H1 (cell line): ENCODE data around the gene ETV4. TPM values are rescaled to one million over a fixed set of nuclear protein-coding genes. Genes with fewer than 3 reads are reported as not detected.

Experiments
- CTCF ChIA-PET: fragments of 300-600 bp; sonication (Branson Sonifier 250); formaldehyde crosslinking; loops from one replicate; lab custom pipeline; 2021; ENCODE audit not compliant: partially characterized antibody; lab: Charles Lee
- POLR2A ChIA-PET: fragments of 300-600 bp; sonication (Branson Sonifier 250); formaldehyde crosslinking; loops from one replicate; lab custom pipeline; 2021; ENCODE audit warnings: inconsistent platforms; ENCODE audit not compliant: partially characterized antibody; lab: Charles Lee
- DNase-seq, 2 experiments: peaks; one replicate each; pipeline versions ENCODE4 v3.0.0 to v3.0.0-alpha.2; 2010 to 2022; ENCODE audit warnings: low spot score in 2 of 2, low read depth in 1 of 2, mixed read lengths in 1 of 2
- FAIRE-seq: peaks from 2 replicates; lab custom pipeline; 2011; peaks lifted over from hg19 to GRCh38; lab: Jason Lieb, UNC
- H2AFZ ChIP-seq: 2 replicates; pipeline ENCODE4 v1.8.1; 2012; ENCODE audit warnings: low read length, inconsistent platforms
- H2AK5ac ChIP-seq: 2 replicates; pipeline ENCODE4 v1.6.1; 2013; ENCODE audit warnings: low read depth, low read length
- H2BK120ac ChIP-seq: replicated peaks from 2 replicates; pipeline ENCODE3; 2013; ENCODE audit warnings: low read depth, low read length, inconsistent platforms
- H2BK12ac ChIP-seq: 2 replicates; pipeline ENCODE4 v1.6.1; 2013; ENCODE audit warnings: low read depth, low read length
- H2BK15ac ChIP-seq: 2 replicates; pipeline ENCODE4 v1.6.1; 2013; ENCODE audit warnings: low read length
- H2BK20ac ChIP-seq: 2 replicates; pipeline ENCODE4 v1.6.1; 2013; ENCODE audit warnings: low read length
- H2BK5ac ChIP-seq: 2 replicates; pipeline ENCODE4 v1.6.1; 2013; ENCODE audit warnings: low read depth, low read length
- H3K14ac ChIP-seq: 2 replicates; pipeline ENCODE4 v1.6.1; 2013; ENCODE audit warnings: inconsistent platforms; ENCODE audit not compliant: insufficient read length
- H3K18ac ChIP-seq: 2 replicates; pipeline ENCODE4 v1.6.1; 2013; ENCODE audit warnings: low read length; ENCODE audit errors: extremely low read depth
- H3K23ac ChIP-seq: 2 replicates; pipeline ENCODE4 v1.6.1; 2013; ENCODE audit warnings: inconsistent platforms; ENCODE audit not compliant: insufficient read length
- H3K23me2 ChIP-seq: 2 replicates; pipeline ENCODE4 v1.6.1; 2013; ENCODE audit warnings: low read depth, low read length
- H3K27ac ChIP-seq: 2 replicates; pipeline ENCODE4 v1.6.1; 2011; ENCODE audit warnings: low read depth, low read length, inconsistent platforms
- H3K27me3 ChIP-seq, 4 experiments: replicated peaks in 1 of 4; 1 replicate in 1 of 4; 2 replicates in 3 of 4; pipeline versions ENCODE4 v1.6.1 to v1.8.1; 2011 to 2013; ENCODE audit warnings: low read length in 3 of 4, mild to moderate bottlenecking in 3 of 4, inconsistent platforms in 2 of 4, mixed read lengths in 2 of 4, moderate library complexity in 1 of 4; ENCODE audit not compliant: control insufficient read depth in 3 of 4, insufficient read depth in 3 of 4; ENCODE audit errors: extremely low read depth in 1 of 4
- H3K36me3 ChIP-seq, 4 experiments: 2 replicates each; pipeline versions ENCODE4 v1.6.1 to v1.8.1; 2011 to 2013; ENCODE audit warnings: mild to moderate bottlenecking in 4 of 4, low read length in 3 of 4, moderate library complexity in 2 of 4, control low read depth in 1 of 4, inconsistent platforms in 1 of 4; ENCODE audit not compliant: insufficient read depth in 4 of 4, control insufficient read depth in 2 of 4
- H3K4ac ChIP-seq: replicated peaks from 2 replicates; pipeline ENCODE3; 2013; ENCODE audit warnings: low read length, low read depth, mixed read lengths, inconsistent platforms; ENCODE audit not compliant: insufficient read length
- H3K4me1 ChIP-seq, 4 experiments: replicated peaks in 1 of 4; 1 replicate in 1 of 4; 2 replicates in 3 of 4; pipeline versions ENCODE4 v1.6.1 to v1.8.1; 2011 to 2013; ENCODE audit warnings: low read length in 3 of 4, inconsistent platforms in 2 of 4, mixed read lengths in 1 of 4; ENCODE audit not compliant: insufficient read depth in 4 of 4, control insufficient read depth in 3 of 4
- H3K4me2 ChIP-seq, 2 experiments: 2 replicates each; pipeline versions ENCODE4 v1.6.1 to v1.8.1; 2011 to 2013; ENCODE audit warnings: low read depth in 2 of 2, low read length in 2 of 2, control low read depth in 1 of 2, inconsistent platforms in 1 of 2, mild to moderate bottlenecking in 1 of 2; ENCODE audit not compliant: insufficient read depth in 1 of 2
- H3K4me3 ChIP-seq, 4 experiments: fragments of 200-600, 300-600 bp in 1 of 4; sonication (generic), shearing (Covaris generic), sonication (Bioruptor Twin) in 1 of 4; 2 replicates each; pipeline versions ENCODE4 v1.5.1 to v1.8.1; 2011 to 2016; ENCODE audit warnings: low read length in 4 of 4, low read depth in 3 of 4, control low read depth in 2 of 4, inconsistent platforms in 2 of 4, mild to moderate bottlenecking in 2 of 4, mixed read lengths in 1 of 4, moderate library complexity in 1 of 4; ENCODE audit not compliant: insufficient read depth in 2 of 4; ENCODE audit errors: extremely low read depth in 1 of 4
- H3K56ac ChIP-seq: replicated peaks from 2 replicates; pipeline ENCODE3; 2013; ENCODE audit warnings: low read depth, mild to moderate bottlenecking, mixed read lengths, low read length, inconsistent platforms; ENCODE audit not compliant: insufficient read length
- H3K79me1 ChIP-seq: 2 replicates; pipeline ENCODE4 v1.6.1; 2013; ENCODE audit warnings: low read depth, low read length, control low read depth
- H3K79me2 ChIP-seq, 2 experiments: 2 replicates each; pipeline versions ENCODE4 v1.6.1 to v1.8.1; 2012 to 2013; ENCODE audit warnings: low read length in 2 of 2, mild to moderate bottlenecking in 2 of 2, inconsistent platforms in 1 of 2; ENCODE audit not compliant: insufficient read depth in 2 of 2, control insufficient read depth in 1 of 2
- H3K9ac ChIP-seq, 4 experiments: replicated peaks in 1 of 4; 1 replicate in 1 of 4; 2 replicates in 3 of 4; pipeline versions ENCODE4 v1.6.1 to v1.8.1; 2011 to 2013; ENCODE audit warnings: low read depth in 3 of 4, low read length in 3 of 4, control low read depth in 2 of 4, mild to moderate bottlenecking in 2 of 4, moderate library complexity in 2 of 4, inconsistent platforms in 1 of 4; ENCODE audit errors: extremely low read depth in 1 of 4
- H3K9me3 ChIP-seq, 2 experiments: 2 replicates each; pipeline versions ENCODE4 v1.6.1 to v1.8.1; 2012 to 2013; ENCODE audit warnings: mild to moderate bottlenecking in 2 of 2, moderate library complexity in 2 of 2, control low read depth in 1 of 2, inconsistent platforms in 1 of 2, low read depth in 1 of 2, low read length in 1 of 2, mixed read lengths in 1 of 2; ENCODE audit not compliant: insufficient read depth in 2 of 2
- H4K20me1 ChIP-seq, 2 experiments: replicated peaks in 1 of 2; 2 replicates each; pipeline versions ENCODE3 to v1.8.1; 2011 to 2013; ENCODE audit warnings: inconsistent platforms in 2 of 2, low read length in 2 of 2, mild to moderate bottlenecking in 1 of 2; ENCODE audit not compliant: insufficient read depth in 2 of 2, control insufficient read depth in 1 of 2
- H4K5ac ChIP-seq: 2 replicates; pipeline ENCODE4 v1.6.1; 2013; ENCODE audit warnings: low read length, low read depth, mixed read lengths, inconsistent platforms; ENCODE audit not compliant: insufficient read length
- H4K8ac ChIP-seq: 2 replicates; pipeline ENCODE4 v1.8.0; 2013; ENCODE audit warnings: mild to moderate bottlenecking, moderate library complexity, low read length, inconsistent platforms; ENCODE audit not compliant: insufficient read depth; ENCODE audit errors: extremely low read depth
- H4K91ac ChIP-seq: replicated peaks from 2 replicates; pipeline ENCODE3; 2013; ENCODE audit warnings: low read length, mixed read lengths, inconsistent platforms; ENCODE audit not compliant: insufficient read length
- BACH1 ChIP-seq: IDR thresholded peaks from 2 replicates; pipeline ENCODE4 v1.6.1; 2012; ENCODE audit warnings: low read length, improper control_type of control experiment
- SP4 ChIP-seq: IDR thresholded peaks from 2 replicates; pipeline ENCODE4 v1.6.1; 2012; ENCODE audit warnings: low read length, inconsistent platforms
- WGBS, 2 experiments: shearing (Covaris generic) in 1 of 2; methylation state at CpG; one replicate each; pipeline versions ENCODE4 v1.1.6 to v1.1.7; 2013 to 2015; ENCODE audit warnings: low lambda C conversion rate in 2 of 2, mixed read lengths in 2 of 2, inconsistent platforms in 1 of 2, low coverage in 1 of 2, missing lambda C conversion rate in 1 of 2; ENCODE audit not compliant: insufficient replicate concordance in 2 of 2, insufficient coverage in 1 of 2, insufficient read length in 1 of 2; ENCODE audit errors: extremely low coverage in 1 of 2, missing lambda C conversion rate in 1 of 2; 5-methylcytosine and 5-hydroxymethylcytosine counted together
- polyA plus RNA-seq, 7 experiments: library from polyadenylated mRNA; depleted of rRNA in 3 of 7; stranded (reverse) in 5 of 7; unstranded in 2 of 7; fragments of >200 nt in 5 of 7; fragments of 200-250 nt in 2 of 7; gene quantifications; 1 replicate in 5 of 7; 2 replicates in 1 of 7; 4 replicates in 1 of 7; pipeline versions ENCODE4 v1.2.1 to v1.2.3, GENCODE V29; 2011 to 2013; ENCODE audit warnings: missing spikeins in 2 of 7, mixed read lengths in 2 of 7
- total RNA-seq: library from RNA; stranded (reverse); fragmentation: NEBNext Ultra II Directional; extraction: Animal tissue kit (Norgen Biotek cat#: 25700); gene quantifications from 2 replicates; pipeline ENCODE4 v1.2.1, GENCODE V29; 2021

The ETV4 gene
- total and polyA plus RNA-seq, 2 of the 8 experiments (the other 6 are each of a cell fraction or from before 2014, with no cell fraction given): 75.2 to 143 TPM

DNA sequence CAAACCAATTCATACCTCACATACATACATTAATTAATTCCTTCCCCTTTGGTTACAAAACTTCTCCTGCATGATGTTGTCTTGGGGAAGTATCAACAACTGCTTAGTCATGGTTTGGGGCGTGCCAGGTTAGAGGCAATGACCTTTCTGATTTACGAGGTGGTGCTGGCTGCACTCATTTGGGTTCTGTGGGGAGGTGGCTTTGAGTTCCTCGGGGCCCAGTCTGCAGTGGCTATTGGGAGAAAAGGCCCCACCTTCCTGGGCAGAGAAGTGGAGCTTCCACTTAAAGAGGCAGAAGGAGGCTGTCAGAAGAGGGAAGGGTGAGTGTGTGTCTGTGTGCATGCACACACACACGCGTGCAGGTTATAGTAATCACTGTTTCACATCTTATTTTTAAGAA, 10.2 kb upstream of the ETV4 start:
- H3K9me3 ChIP-seq: no peaks in the 10 kb centered on the region; a peak in 1 of 4 replicates
- H2BK120ac ChIP-seq: no peak overlapping the region
- H2BK5ac ChIP-seq: peak overlapping the region; percentile 1; the same call in 1 of the 2 replicates
- FAIRE-seq: no peak
- no peak overlapping the region for H3K4me2 ChIP-seq
- TF ChIP-seq SP4: no peak
- peak; percentile 79 for TF ChIP-seq BACH1
- TF ChIP-seq, all 59 proteins: peak for 1
- H4K20me1 ChIP-seq: no peaks in the 10 kb centered on the region
- H2BK20ac ChIP-seq: peak overlapping the region; percentile 82; the same call in 1 of the 2 replicates
- no peak overlapping the region for H2AK5ac ChIP-seq
- H3K4ac ChIP-seq: no peak overlapping the region
- 88% methylated on average over 5 of the region's 5 CpGs; no CpG with 5 or more reads in 1 of the 2 experiments for WGBS, 2 experiments
- CTCF ChIA-PET: interaction anchor here (0.6 to 1.1 kb wide), 4 partner anchors 22 to 210 kb away, joined by 3 to 4 read pairs (median 3); no protein-coding TSS in a partner anchor
- H3K18ac ChIP-seq: no peak overlapping the region
- no peak overlapping the region for H3K9ac ChIP-seq
- no peak overlapping the region for H4K91ac ChIP-seq
- H3K27ac ChIP-seq: no peak overlapping the region
- POLR2A ChIA-PET: interaction anchor here (1.2 to 3.3 kb wide), 8 partner anchors 11 to 30 kb away, joined by 3 to 11 read pairs (median 5); no protein-coding TSS in a partner anchor
- H4K5ac ChIP-seq: no peak overlapping the region
- H2AFZ ChIP-seq: no peak overlapping the region
- no peaks in the 10 kb centered on the region; a peak in 2 of 7 replicates for H3K27me3 ChIP-seq
- no peaks in the 10 kb centered on the region for H3K79me2 ChIP-seq
- no peak overlapping the region for H3K4me3 ChIP-seq
- no peak overlapping the region; the same call in 1 of the 2 replicates for H2BK12ac ChIP-seq
- H3K14ac ChIP-seq: no peak overlapping the region
- no peak overlapping the region for H3K23ac ChIP-seq
- H3K56ac ChIP-seq: no peak overlapping the region
- no peaks in the 10 kb centered on the region for H3K36me3 ChIP-seq
- H3K23me2 ChIP-seq: 0 out of 2 replicates have a peak, but pooled peaks cover 2% of the 10 kb centered on the region
- peaks cover 5 to 20% (median 13%) of the 10 kb centered on the region in 4 experiments for H3K4me1 ChIP-seq
- H3K79me1 ChIP-seq: no peaks in the 10 kb centered on the region
- H4K8ac ChIP-seq: no peak overlapping the region
- H2BK15ac ChIP-seq: no peak overlapping the region
- no peak for DNase-seq
